GM19468 (cell line): ENCODE data around the gene ZRANB2.

Experiments
- ATAC-seq: cut with Tn5 transposase; IDR thresholded peaks from one replicate; pipeline ENCODE4 v1.9.1; 2021; ENCODE audit warnings: mild to moderate bottlenecking, moderate library complexity, moderate number of reproducible peaks; ENCODE audit not compliant: unreplicated experiment; ENCODE audit errors: extremely low read depth

Gene ZRANB2

DNA sequence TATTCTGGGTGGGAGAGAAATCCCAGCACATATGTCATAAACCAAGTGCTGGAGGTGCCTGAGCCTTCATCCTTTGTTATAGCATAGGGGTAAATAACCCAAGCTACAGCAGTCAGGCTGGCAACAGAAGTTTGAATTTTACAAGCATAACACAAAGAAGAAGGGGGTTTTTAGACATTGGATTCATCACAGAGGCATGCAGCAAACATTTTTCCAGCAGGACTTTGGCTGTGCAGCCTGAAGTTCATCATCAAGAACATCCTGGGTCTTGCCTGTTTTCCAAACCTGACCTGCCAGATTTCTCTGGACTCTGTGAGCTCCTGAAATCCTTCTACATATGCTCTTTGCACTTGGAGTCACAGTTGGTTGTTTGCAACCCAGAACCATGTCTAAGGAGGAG is 49.4 kb downstream of the ZRANB2 start:
- ATAC-seq = no peak

DNA sequence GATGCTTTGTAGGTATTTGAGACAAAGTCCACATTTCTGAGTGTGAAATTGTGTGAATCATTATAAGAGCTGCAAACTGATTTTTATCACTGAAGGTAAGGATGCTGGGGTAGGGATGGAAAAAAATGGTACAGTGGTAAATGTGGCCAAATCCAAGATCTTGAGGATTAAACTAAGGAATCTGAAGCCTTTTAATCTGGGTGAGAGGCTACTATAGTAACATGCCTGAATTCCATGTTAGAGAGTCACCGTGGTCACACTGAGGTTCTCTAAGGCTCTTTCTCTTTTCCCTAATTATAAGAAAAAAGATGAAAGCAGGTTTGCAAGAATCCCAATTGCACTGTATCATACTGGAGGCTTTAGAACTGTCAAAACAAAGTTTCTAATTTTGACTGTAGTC is 50.8 kb downstream of the ZRANB2 start:
- no peak for ATAC-seq

DNA sequence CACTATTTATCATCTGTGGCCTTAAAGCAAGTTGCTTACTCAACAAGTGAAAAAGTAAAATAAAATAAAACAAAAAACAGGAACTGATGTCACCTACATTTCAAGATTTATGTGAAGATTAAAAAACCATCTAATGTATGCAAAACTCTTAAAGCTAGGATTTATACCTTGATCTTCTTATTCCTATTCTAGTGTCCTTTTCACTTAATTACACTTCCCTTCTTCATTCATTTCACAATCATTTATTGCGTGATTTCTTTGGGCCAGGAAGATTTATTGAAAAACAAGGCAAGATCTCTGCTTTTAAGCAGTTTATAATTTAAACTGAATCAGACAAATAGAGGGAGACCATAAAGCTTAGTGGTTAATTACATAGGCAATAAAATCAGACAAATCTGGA is 51.9 kb downstream of the ZRANB2 start:
- ATAC-seq = no peak

DNA sequence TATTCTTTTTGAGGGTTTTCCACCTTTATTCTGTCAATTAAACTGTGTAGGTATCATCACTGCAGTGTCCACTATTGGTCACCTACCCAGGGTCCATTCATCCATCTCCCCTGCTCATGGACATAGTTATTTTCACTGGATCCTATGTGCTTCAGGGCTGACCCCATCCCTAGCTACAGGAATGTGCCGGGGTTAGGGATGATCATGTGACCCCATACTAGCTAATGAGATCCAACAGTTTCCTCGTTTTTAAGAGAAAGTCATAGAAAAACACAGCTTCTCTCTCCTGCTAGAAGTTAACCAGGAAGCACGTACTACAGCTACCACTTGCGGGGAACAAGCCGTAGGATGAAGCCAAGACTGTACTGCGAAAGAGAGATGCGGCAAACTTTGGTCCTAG is 52.8 kb downstream of the ZRANB2 start:
- ATAC-seq = no peak

DNA sequence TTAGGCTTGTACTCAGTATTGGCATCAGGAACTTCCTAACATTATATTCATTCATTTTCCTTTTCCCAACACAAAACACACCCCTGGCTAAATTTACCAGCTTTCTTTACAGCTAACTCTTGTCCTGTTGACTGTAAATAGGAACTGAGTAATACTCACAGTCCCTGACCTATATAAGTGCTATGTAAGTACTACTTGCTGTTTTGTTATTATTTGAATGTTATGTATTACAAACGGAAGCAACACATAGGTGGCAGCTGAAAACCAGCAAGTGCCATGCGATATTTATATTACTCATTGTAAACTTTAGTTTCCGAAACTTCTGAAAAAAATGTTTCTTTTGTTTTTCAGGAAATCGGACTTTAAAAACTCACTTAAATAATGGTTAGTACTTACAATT is 54.7 kb downstream of the ZRANB2 start:
- no peak for ATAC-seq

DNA sequence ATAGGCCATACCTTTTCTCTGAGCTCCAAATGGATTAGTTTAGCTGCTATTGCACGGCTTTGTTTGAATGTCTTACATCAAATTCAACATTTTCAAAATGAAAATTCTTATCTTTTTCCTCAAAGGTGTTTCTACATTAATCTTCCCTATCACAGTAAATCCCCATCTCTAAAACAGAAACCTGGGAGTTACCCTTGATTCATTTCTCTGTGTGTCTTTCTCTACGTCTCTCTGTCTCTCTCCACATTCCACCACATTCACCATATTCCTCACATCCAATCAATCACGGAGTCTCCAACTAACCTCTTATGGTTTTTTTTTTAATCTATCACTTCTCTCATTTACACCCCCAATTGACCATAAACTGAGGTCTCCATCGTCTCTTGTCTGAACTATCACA is 57.3 kb downstream of the ZRANB2 start:
- no peak for ATAC-seq

DNA sequence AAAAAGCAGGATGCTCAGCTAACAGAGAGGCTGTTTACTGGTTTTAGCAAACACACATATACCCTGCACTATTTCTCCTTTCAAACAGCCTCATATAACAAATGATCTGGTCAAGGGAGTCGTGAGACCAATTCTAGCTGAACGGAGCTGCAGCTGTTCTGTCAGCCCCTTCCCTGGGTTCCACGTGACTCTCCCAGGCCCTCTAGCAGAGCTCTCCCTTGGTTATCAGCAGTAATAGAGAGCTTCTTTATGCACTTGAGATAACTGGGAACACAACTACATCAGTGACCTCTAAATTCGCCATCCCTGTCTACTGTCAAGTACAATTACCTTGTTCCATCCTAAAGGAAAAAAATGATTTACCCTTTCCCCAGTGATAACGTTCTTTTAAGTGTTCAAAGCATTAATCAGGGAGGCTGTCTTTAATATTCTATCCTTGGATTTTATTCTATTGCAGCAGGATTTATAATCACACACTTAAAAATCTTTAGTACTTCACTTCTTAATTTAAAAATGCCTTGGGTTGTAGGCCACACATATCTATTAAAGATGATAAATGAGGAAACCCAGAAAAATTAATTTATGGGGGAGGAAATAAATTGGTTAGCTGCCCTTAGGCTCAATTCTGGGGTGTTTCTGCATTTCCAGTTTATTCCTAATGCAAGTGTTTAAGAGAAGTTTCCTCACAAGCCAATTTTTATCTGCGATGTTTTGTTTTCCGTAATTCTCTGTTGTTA is 61.4 kb downstream of the ZRANB2 start:
- ATAC-seq = no peak

DNA sequence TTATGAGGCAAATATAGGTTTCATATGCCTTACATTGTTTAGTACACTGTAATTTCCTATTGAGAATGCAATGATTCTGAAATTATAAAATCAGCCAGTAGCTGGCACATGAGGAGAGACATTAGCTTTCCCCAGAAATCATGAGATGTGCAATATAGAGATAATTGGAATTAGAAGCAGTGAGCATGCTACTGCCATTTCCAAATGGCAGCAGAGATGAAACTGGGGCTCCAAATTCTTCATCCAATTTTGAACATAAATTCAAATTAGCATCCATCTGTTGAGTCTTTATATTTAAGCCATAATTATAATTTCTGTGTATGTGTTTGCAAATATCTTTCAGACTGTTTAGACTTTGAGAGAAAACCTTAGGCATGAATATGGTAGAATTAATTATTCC is 62.0 kb downstream of the ZRANB2 start:
- no peak for ATAC-seq

DNA sequence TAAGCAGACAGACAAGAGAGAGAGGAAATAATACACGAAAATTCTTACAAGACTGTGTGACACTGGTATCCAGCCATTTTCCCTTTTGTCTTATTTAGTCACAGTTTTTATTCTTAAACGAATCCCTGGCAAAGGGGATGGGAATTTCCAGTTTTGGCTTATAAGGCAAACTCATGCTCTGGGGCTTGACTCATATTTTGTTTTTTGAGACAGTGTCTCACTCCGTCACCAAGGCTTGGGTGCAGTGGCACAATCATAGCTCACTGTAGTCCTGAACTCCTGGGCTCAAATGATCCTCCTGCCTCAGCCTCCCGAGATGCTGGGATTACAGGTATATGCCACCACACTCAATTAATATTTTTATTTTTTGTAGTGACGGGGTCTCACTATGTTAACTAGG is 65.1 kb downstream of the ZRANB2 start:
- no peak for ATAC-seq

DNA sequence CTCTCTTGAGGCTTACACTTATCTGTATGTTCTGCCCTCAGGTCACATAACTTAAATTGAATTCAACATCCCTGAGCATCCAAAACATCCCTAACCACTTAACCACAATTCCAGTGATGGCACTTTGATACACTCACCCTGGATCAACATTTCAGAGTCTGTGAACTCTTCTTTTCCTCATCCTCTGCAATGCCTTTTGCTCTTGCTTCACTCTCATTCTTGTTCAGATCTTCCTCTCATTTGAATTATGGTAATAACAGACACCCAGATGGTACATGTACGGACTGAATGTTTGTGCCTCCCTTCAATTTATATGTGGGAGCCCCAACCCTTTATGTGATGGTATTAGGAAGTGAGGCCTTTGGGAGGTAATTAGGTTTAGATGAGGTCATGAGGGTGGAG is 66.7 kb downstream of the ZRANB2 start:
- ATAC-seq = no peak
